Measurements from ENCODE around the gene ADAMTS17. TPM values are rescaled to one million over a fixed set of nuclear protein-coding genes. Genes with fewer than 3 reads are reported as not detected.

Gene ADAMTS17
- total RNA-seq, 2 experiments from 2014 or later = 4.1 to 5.0 TPM

- ChIA-PET POLR2A (no interaction called here), CTCF (no interaction called here)
- H3K4me1 Mint-ChIP-seq = no peaks in the 10 kb centered on the region
- no peaks in the 10 kb centered on the region for H3K9me3 Mint-ChIP-seq
- DNase-seq = no peak
- H3K36me3 Mint-ChIP-seq (ENCODE audit: low read depth) = no peaks in the 10 kb centered on the region
- H3K4me3 Mint-ChIP-seq = no peak overlapping the region
- H3K27ac Mint-ChIP-seq = no peak overlapping the region
- no peaks in the 10 kb centered on the region for H3K27me3 Mint-ChIP-seq
Observed at GRCh38 chr15:100156201-100156600, 185.6 kb downstream of the ADAMTS17 start.

GRCh38 chr15:100154338-100154737 is 187.4 kb downstream of the ADAMTS17 start:
- DNase-seq = no peak
- Mint-ChIP-seq H3K4me3 (no peak overlapping the region), H3K4me1 (no peaks in the 10 kb centered on the region), H3K36me3 (ENCODE audit: low read depth) (peaks cover under 1% of the 10 kb centered on the region), H3K9me3 (peaks cover 11% of the 10 kb centered on the region), H3K27me3 (no peaks in the 10 kb centered on the region), H3K27ac (no peak overlapping the region)
- CTCF ChIA-PET = interaction anchor here (1.3 kb wide), 1 partner anchor 21 kb away, joined by 3 read pairs; no protein-coding TSS in a partner anchor
- POLR2A ChIA-PET = no interaction called here

GRCh38 chr15:100152463-100152862 is 189.3 kb downstream of the ADAMTS17 start:
- DNase-seq = no peak
- no peak overlapping the region for H3K4me3 Mint-ChIP-seq
- H3K27ac Mint-ChIP-seq = no peak overlapping the region
- H3K4me1 Mint-ChIP-seq = no peaks in the 10 kb centered on the region
- H3K27me3 Mint-ChIP-seq = no peaks in the 10 kb centered on the region
- H3K36me3 Mint-ChIP-seq (ENCODE audit: low read depth) = peaks cover 5% of the 10 kb centered on the region
- ChIA-PET CTCF (no interaction called here), POLR2A (no interaction called here)
- H3K9me3 Mint-ChIP-seq = peaks cover 30% of the 10 kb centered on the region

GRCh38 chr15:100150906-100151305 is 190.9 kb downstream of the ADAMTS17 start:
- Mint-ChIP-seq H3K9me3 (peaks cover 37% of the 10 kb centered on the region), H3K27ac (no peak overlapping the region), H3K4me3 (no peak overlapping the region), H3K27me3 (no peaks in the 10 kb centered on the region), H3K36me3 (ENCODE audit: low read depth) (peaks cover 5% of the 10 kb centered on the region), H3K4me1 (no peaks in the 10 kb centered on the region)
- CTCF ChIA-PET = no interaction called here
- POLR2A ChIA-PET = no interaction called here
- DNase-seq = no peak

GRCh38 chr15:100147828-100148227 is 193.9 kb downstream of the ADAMTS17 start:
- ChIA-PET CTCF (no interaction called here), POLR2A (no interaction called here)
- H3K27me3 Mint-ChIP-seq = no peaks in the 10 kb centered on the region
- no peak for DNase-seq
- peaks cover 5% of the 10 kb centered on the region for H3K36me3 Mint-ChIP-seq (ENCODE audit: low read depth)
- H3K4me1 Mint-ChIP-seq = no peaks in the 10 kb centered on the region
- H3K9me3 Mint-ChIP-seq = peaks cover 37% of the 10 kb centered on the region
- no peak overlapping the region for H3K27ac Mint-ChIP-seq
- no peak overlapping the region for H3K4me3 Mint-ChIP-seq

GRCh38 chr15:100143378-100143777 is 198.4 kb downstream of the ADAMTS17 start:
- Mint-ChIP-seq H3K27me3 (no peaks in the 10 kb centered on the region), H3K4me1 (peaks cover 6% of the 10 kb centered on the region), H3K27ac (no peak overlapping the region), H3K36me3 (ENCODE audit: low read depth) (peaks cover 2% of the 10 kb centered on the region), H3K4me3 (no peak overlapping the region), H3K9me3 (peaks cover 16% of the 10 kb centered on the region)
- ChIA-PET POLR2A (no interaction called here), CTCF (interaction anchor here (1.0 kb wide), 1 partner anchor 196 kb away, joined by 3 read pairs; no protein-coding TSS in a partner anchor)
- no peak for DNase-seq

- Mint-ChIP-seq H3K4me3 (no peak overlapping the region), H3K27ac (no peak overlapping the region), H3K4me1 (peaks cover 6% of the 10 kb centered on the region), H3K27me3 (no peaks in the 10 kb centered on the region), H3K36me3 (ENCODE audit: low read depth) (no peaks in the 10 kb centered on the region), H3K9me3 (peaks cover 2% of the 10 kb centered on the region)
- ChIA-PET POLR2A (no interaction called here), CTCF (no interaction called here)
- DNase-seq = no peak
Observed at GRCh38 chr15:100141311-100142001, 200.3 kb downstream of the ADAMTS17 start.

- Mint-ChIP-seq H3K36me3 (ENCODE audit: low read depth) (no peaks in the 10 kb centered on the region), H3K9me3 (no peaks in the 10 kb centered on the region), H3K4me1 (peaks cover 6% of the 10 kb centered on the region), H3K4me3 (no peak overlapping the region), H3K27ac (no peak overlapping the region), H3K27me3 (no peaks in the 10 kb centered on the region)
- POLR2A ChIA-PET = no interaction called here
- DNase-seq = no peak
- CTCF ChIA-PET = no interaction called here
Observed at GRCh38 chr15:100140527-100141308, 201.1 kb downstream of the ADAMTS17 start.

- DNase-seq = no peak
- CTCF ChIA-PET = no interaction called here
- Mint-ChIP-seq H3K4me1 (peaks cover under 1% of the 10 kb centered on the region), H3K9me3 (no peaks in the 10 kb centered on the region), H3K4me3 (no peak overlapping the region), H3K27me3 (no peaks in the 10 kb centered on the region), H3K27ac (no peak overlapping the region), H3K36me3 (ENCODE audit: low read depth) (no peaks in the 10 kb centered on the region)
- POLR2A ChIA-PET = no interaction called here
Observed at GRCh38 chr15:100134586-100134985, 207.2 kb downstream of the ADAMTS17 start.

- CTCF ChIA-PET = no interaction called here
- Mint-ChIP-seq H3K27me3 (no peaks in the 10 kb centered on the region), H3K36me3 (ENCODE audit: low read depth) (no peaks in the 10 kb centered on the region), H3K4me1 (no peaks in the 10 kb centered on the region), H3K9me3 (no peaks in the 10 kb centered on the region), H3K27ac (no peak overlapping the region), H3K4me3 (no peak overlapping the region)
- POLR2A ChIA-PET = no interaction called here
- DNase-seq = no peak
Observed at GRCh38 chr15:100134089-100134583, 207.6 kb downstream of the ADAMTS17 start.

- Mint-ChIP-seq H3K27ac (no peak overlapping the region), H3K4me3 (no peak overlapping the region), H3K9me3 (no peaks in the 10 kb centered on the region), H3K4me1 (no peaks in the 10 kb centered on the region), H3K36me3 (ENCODE audit: low read depth) (no peaks in the 10 kb centered on the region), H3K27me3 (no peaks in the 10 kb centered on the region)
- no peak for DNase-seq
- POLR2A ChIA-PET = no interaction called here
- CTCF ChIA-PET = interaction anchor here (1.0 kb wide), 1 partner anchor 21 kb away, joined by 3 read pairs; no protein-coding TSS in a partner anchor
Observed at GRCh38 chr15:100133001-100133400, 208.8 kb downstream of the ADAMTS17 start.

GRCh38 chr15:100132309-100132708 is 209.5 kb downstream of the ADAMTS17 start:
- H3K9me3 Mint-ChIP-seq = no peaks in the 10 kb centered on the region
- POLR2A ChIA-PET = no interaction called here

GRCh38 chr15:100131321-100132224 is 210.2 kb downstream of the ADAMTS17 start:
- Mint-ChIP-seq H3K36me3 (ENCODE audit: low read depth) (no peaks in the 10 kb centered on the region), H3K4me3 (peak overlapping the region; percentile 34), H3K27ac (no peak overlapping the region), H3K4me1 (no peaks in the 10 kb centered on the region), H3K27me3 (no peaks in the 10 kb centered on the region), H3K9me3 (no peaks in the 10 kb centered on the region)
- peak; percentile 30 for DNase-seq
- ChIA-PET CTCF (no interaction called here), POLR2A (no interaction called here)

More at GRCh38 chr15:100132309-100132708, 209.5 kb downstream of the ADAMTS17 start:
- Mint-ChIP-seq H3K27ac (no peak overlapping the region), H3K36me3 (ENCODE audit: low read depth) (no peaks in the 10 kb centered on the region), H3K4me1 (no peaks in the 10 kb centered on the region), H3K4me3 (no peak overlapping the region), H3K27me3 (no peaks in the 10 kb centered on the region)
- no peak for DNase-seq
- CTCF ChIA-PET = interaction anchor here (1.0 kb wide), 1 partner anchor 22 kb away, joined by 3 read pairs; no protein-coding TSS in a partner anchor
